NCI-H2029 treated with DMSO at 0.1 percent for 48 hours (cell line): ENCODE data around the gene RAB3A.

Experiments used
- DNase-seq: peaks from one replicate; lab custom pipeline; 2025; lab: John Stamatoyannopoulos, UW

The RAB3A gene

DNA sequence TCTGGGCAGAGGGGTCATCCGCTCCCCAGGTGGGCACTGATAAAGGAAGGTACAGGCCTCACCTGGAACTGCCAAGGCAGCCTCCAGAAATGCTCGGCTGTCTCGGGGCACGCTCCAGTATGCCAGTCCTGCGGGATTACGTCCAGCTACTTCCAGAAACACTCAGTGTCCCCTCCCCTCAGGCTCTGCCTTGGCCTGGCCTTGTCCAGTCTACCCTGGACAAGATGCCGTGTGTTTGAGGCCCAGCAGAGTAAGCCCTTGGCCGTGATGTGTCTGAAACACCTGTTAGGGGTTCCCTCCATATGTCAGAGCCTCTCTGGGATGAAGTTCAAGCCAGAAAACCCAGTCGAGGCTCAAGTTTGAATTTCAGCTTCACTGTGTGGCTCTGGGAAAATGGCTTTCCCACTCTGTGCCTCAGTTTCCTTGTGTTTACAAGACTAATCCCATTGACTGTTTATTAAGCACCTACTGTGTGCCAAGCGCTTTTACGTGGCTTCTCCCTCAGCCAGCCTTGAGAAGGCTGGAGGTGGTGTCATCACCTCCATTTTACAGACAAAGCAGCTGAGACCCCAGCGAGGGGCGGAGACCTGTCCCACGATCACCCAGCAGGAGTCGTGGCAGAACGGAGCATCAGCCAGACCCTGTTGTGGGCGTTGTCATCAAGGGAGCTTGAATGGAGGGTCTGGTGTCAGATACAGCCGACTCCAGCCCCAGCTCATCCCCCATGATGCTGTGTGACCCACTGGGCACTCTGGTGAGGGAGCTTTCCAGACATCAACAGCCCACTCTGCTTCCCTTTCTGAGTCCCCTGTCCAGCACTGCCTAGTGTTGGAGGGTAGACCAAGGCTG lies 52.8 kb downstream of the RAB3A start:
- no peak for DNase-seq

DNA sequence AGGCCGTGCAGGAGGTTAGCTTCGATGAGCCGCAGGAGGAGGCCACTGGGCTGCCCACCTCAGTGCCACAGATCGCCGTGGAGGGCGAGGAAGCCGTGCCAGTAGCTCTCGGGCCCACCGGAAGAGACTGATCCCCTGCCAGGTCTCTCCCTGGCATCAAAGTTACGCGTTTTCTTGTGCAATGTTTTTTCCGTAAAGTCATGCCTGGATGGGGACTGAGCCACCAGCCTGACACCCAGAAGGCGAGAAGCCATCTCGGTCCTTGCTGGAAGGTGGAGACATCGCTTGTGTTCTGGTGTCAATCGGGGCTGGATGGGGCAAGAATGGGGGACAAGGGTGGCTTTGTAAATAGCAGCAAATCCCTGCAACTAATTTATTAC lies 54.3 kb downstream of the RAB3A start:
- no peak for DNase-seq

DNA sequence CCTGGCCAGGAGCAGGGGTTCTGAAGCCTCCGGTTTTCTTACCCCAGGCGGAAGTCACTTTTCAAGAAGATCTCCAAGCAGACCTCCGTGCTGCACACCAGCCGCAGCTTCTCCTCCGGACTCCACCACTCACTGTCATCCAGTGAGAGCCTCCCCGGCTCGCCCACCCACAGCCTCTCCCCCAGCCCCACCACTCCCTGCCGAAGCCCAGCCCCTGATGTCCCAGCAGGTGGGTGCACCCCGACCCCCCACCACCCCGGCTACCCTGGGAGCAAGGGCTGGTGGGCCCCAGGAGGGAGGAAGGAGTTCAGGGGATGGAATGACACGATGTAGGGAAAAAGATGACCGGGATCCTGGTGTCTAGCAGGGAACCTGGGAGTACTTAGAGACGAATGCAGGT lies 56.4 kb downstream of the RAB3A start:
- no peak for DNase-seq
